Left kidney (tissue), 2 donors: Measurements from ENCODE around the gene SPRY4. TPM values are rescaled to one million over a fixed set of nuclear protein-coding genes. Genes with fewer than 3 reads are reported as not detected.
A peak's percentile ranks its signal among the peaks of the same experiment; 100 is the strongest.
"Not testable (repeated sequence)": the region's sequence is repeated elsewhere in the genome, so short reads cannot be mapped to it uniquely, and the experiment has no call there.

Source experiments
- DNase-seq: peaks from one replicate; pipeline ENCODE4 v3.0.0-alpha.2; 2013
- polyA plus RNA-seq: library from polyadenylated mRNA; unstranded; fragments of 120-200 nt; gene quantifications from one replicate; pipeline ENCODE4 v1.2.1, GENCODE V29; 2013; ENCODE audit not compliant: insufficient read length

Gene SPRY4
- polyA plus RNA-seq, 1 donor, result 30.1 TPM

- no peak for DNase-seq
These were observed 8.1 kb downstream of the SPRY4 start for GRCh38 chr5:142316681-142317080.

- DNase-seq, result no peak
These were observed 8.8 kb downstream of the SPRY4 start for GRCh38 chr5:142316051-142316450.

GRCh38 chr5:142315096-142315900 lies 9.5 kb downstream of the SPRY4 start:
- DNase-seq, result no peak

GRCh38 chr5:142314606-142315005 lies 10.2 kb downstream of the SPRY4 start:
- DNase-seq, result no peak

- DNase-seq, result no peak
These were observed 10.7 kb downstream of the SPRY4 start for GRCh38 chr5:142314109-142314508.

GRCh38 chr5:142313682-142314081 lies 11.1 kb downstream of the SPRY4 start:
- no peak for DNase-seq

GRCh38 chr5:142313275-142313674 lies 11.5 kb downstream of the SPRY4 start:
- no peak for DNase-seq

GRCh38 chr5:142312399-142312798 lies 12.4 kb downstream of the SPRY4 start:
- no peak for DNase-seq

- DNase-seq, result no peak
These were observed 13.1 kb downstream of the SPRY4 start for GRCh38 chr5:142311725-142312124.

- no peak for DNase-seq
These were observed 14.0 kb downstream of the SPRY4 start for GRCh38 chr5:142310803-142311202.

GRCh38 chr5:142309747-142310318 lies 15.0 kb downstream of the SPRY4 start:
- no peak for DNase-seq

GRCh38 chr5:142308358-142308757 lies 16.5 kb downstream of the SPRY4 start:
- DNase-seq, result no peak

- no peak for DNase-seq
These were observed 17.5 kb downstream of the SPRY4 start for GRCh38 chr5:142307146-142307890.

- DNase-seq, result no peak
These were observed 18.7 kb downstream of the SPRY4 start for GRCh38 chr5:142306077-142306502.

- DNase-seq, result no peak
These were observed 19.6 kb downstream of the SPRY4 start for GRCh38 chr5:142305211-142305610.

GRCh38 chr5:142304013-142304701 lies 20.7 kb downstream of the SPRY4 start:
- no peak for DNase-seq

GRCh38 chr5:142303565-142303964 lies 21.3 kb downstream of the SPRY4 start:
- DNase-seq, result no peak

- no peak for DNase-seq
These were observed 23.3 kb downstream of the SPRY4 start for GRCh38 chr5:142301540-142301939.

- no peak for DNase-seq
These were observed 24.1 kb downstream of the SPRY4 start for GRCh38 chr5:142300677-142301076.

GRCh38 chr5:142298789-142299188 lies 26.0 kb downstream of the SPRY4 start:
- no peak for DNase-seq

GRCh38 chr5:142297786-142298185 lies 27.0 kb downstream of the SPRY4 start:
- not testable (repeated sequence) for DNase-seq

- peak; percentile 72 for DNase-seq
These were observed 27.9 kb downstream of the SPRY4 start for GRCh38 chr5:142296914-142297417.
